ENCODE measurements around the gene C16orf92. TPM values are rescaled to one million over a fixed set of nuclear protein-coding genes. Genes with fewer than 3 reads are reported as not detected.

Gene C16orf92
- polyA plus RNA-seq, 2 donors = not detected

DNA sequence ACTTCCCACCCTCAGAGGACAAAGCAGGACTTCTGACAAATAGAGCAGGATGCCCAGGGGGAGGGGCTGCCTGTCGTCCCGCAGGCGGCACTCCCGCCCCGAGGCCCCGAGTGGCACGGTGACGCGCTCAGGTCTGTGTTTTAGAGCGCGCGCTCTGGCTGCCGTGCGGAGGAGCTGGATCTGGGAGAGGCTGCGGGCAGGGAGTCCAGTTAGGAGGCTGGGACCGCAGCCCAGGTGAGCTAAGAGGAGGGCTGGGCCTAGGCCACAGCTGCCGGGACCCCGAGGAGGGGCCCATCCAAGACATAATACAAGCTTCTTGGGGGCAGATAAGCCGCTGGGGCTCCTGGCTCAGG lies 18.6 kb upstream of the C16orf92 start:
- H3K27ac ChIP-seq (ENCODE audit: low read depth in 2 of 2, low read length in 1 of 2) = no peak overlapping the region
- H3K4me1 ChIP-seq (ENCODE audit: control insufficient read depth in 2 of 2, insufficient read depth in 2 of 2, low read length in 1 of 2) = no peaks in the 10 kb centered on the region
- no peak overlapping the region for H3K4me3 ChIP-seq (ENCODE audit: low read depth in 1 of 2, low read length in 2 of 2)
- no peaks in the 10 kb centered on the region for H3K9me3 ChIP-seq (ENCODE audit: control insufficient read depth in 2 of 2, insufficient read depth in 1 of 2, low read depth in 1 of 2, low read length in 1 of 2)
- H3K36me3 ChIP-seq (ENCODE audit: control insufficient read depth in 2 of 2, insufficient read depth in 2 of 2, low read length in 1 of 2) = peaks cover 0 to 20% of the 10 kb centered on the region in 2 donors
- WGBS, 2 donors = 62 to 67% methylated on average over 19 of the region's 19 CpGs
- H3K27me3 ChIP-seq (ENCODE audit: control insufficient read depth in 1 of 2, insufficient read depth in 2 of 2, low read length in 2 of 2) = no peaks in the 10 kb centered on the region

DNA sequence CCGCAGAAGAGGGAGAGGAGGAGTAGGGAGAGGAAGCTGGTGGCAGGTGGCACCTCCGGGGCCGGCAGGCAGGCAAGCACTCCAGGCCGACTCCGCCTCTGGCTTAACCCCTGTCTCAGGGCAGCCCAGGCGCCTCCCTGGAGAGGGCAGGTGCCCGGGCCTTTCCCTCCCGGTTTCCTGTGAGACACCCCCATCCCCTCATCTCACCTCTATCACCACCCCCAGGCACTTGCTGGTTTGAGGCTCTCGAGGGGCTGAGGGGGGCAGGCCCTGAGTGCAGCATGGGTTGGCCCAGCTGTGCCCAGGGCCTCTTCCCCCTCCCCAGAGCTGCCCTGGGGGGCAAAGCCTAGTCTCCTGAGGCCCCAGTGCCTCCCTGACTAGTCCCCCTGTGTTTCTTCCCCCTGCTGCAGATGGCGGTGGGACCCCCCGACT lies 18.2 kb upstream of the C16orf92 start:
- Histone ChIP-seq H3K36me3 (ENCODE audit: control insufficient read depth in 2 of 2, insufficient read depth in 2 of 2, low read length in 1 of 2) (peaks cover 0 to 20% of the 10 kb centered on the region in 2 donors), H3K4me3 (ENCODE audit: low read depth in 1 of 2, low read length in 2 of 2) (no peak overlapping the region), H3K4me1 (ENCODE audit: control insufficient read depth in 2 of 2, insufficient read depth in 2 of 2, low read length in 1 of 2) (peaks cover 0 to 4% of the 10 kb centered on the region in 2 donors), H3K27ac (ENCODE audit: low read depth in 2 of 2, low read length in 1 of 2) (no peak overlapping the region), H3K9me3 (ENCODE audit: control insufficient read depth in 2 of 2, insufficient read depth in 1 of 2, low read depth in 1 of 2, low read length in 1 of 2) (no peaks in the 10 kb centered on the region), H3K27me3 (ENCODE audit: control insufficient read depth in 1 of 2, insufficient read depth in 2 of 2, low read length in 2 of 2) (no peaks in the 10 kb centered on the region)
- 45 to 54% methylated on average over 7 to 11 of the region's 11 CpGs for WGBS, 2 donors

DNA sequence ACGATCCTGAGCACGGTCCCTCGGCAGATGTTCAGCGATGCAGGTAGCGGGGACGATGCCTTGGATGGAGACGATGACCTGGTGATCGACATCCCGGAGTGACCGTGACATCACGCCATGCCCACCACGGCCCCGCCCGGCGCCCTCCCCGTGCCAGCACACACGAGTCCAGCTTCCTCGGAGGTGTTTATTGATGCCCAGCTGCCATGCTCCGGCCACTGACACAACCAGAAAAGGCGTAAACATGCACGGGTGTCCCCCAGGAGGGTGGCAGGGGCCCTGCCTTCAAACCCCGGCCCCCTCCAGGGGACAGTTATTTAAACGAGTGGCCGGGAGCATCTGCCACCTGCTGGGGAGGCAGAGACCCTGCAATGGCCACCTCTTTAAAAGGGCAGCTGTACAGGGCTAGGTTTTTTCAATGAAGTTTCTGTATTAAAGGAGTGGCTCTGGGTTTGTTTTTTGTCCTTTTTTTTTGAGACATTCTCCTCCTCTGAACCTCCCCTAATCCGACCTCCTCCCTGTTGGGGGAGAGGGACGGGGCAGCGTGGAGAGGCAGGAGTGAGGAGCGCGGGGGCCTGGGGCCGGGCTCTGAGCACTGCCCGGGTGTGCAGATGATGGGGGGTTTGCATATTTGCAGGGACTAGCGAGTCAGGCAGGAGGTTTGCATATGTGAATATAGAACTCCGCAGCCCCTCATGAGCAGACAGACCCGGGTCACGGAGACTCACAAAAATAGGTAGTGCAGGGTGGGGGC lies 17.5 kb upstream of the C16orf92 start:
- peaks cover 0 to 5% of the 10 kb centered on the region in 2 donors for H3K27me3 ChIP-seq (ENCODE audit: control insufficient read depth in 1 of 2, insufficient read depth in 2 of 2, low read length in 2 of 2)
- peaks cover 0 to 16% of the 10 kb centered on the region in 2 donors for H3K36me3 ChIP-seq (ENCODE audit: control insufficient read depth in 2 of 2, insufficient read depth in 2 of 2, low read length in 1 of 2)
- 51 to 54% methylated on average over 34 to 35 of the region's 35 CpGs for WGBS, 2 donors
- no peak overlapping the region for H3K4me3 ChIP-seq (ENCODE audit: low read depth in 1 of 2, low read length in 2 of 2)
- no peaks in the 10 kb centered on the region for H3K9me3 ChIP-seq (ENCODE audit: control insufficient read depth in 2 of 2, insufficient read depth in 1 of 2, low read depth in 1 of 2, low read length in 1 of 2)
- peaks cover 4 to 5% of the 10 kb centered on the region in 2 donors for H3K4me1 ChIP-seq (ENCODE audit: control insufficient read depth in 2 of 2, insufficient read depth in 2 of 2, low read length in 1 of 2)
- H3K27ac ChIP-seq (ENCODE audit: low read depth in 2 of 2, low read length in 1 of 2) = no peak overlapping the region

DNA sequence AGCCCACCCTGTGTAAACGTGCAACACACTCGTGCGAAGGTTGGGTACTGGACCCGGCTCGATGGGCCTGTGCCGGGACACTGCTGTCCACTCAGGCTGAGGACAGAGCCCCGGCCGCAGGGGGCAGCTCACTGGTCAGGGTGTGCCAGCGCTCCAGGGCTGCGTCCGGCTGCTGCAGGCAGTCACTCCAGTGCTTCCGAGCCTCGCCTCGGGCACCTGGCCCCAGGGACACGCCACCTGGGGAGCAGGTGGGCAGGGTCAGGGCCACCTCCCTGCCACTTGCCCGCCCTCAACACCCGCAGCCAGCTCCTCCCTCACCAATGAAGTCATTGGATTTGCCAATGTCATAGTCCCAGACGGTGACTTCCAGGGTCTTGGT lies 16.9 kb upstream of the C16orf92 start:
- 77 to 78% methylated on average over 18 of the region's 18 CpGs for WGBS, 2 donors
- no peaks in the 10 kb centered on the region for H3K9me3 ChIP-seq (ENCODE audit: control insufficient read depth in 2 of 2, insufficient read depth in 1 of 2, low read depth in 1 of 2, low read length in 1 of 2)
- peaks cover 0 to 10% of the 10 kb centered on the region in 2 donors for H3K36me3 ChIP-seq (ENCODE audit: control insufficient read depth in 2 of 2, insufficient read depth in 2 of 2, low read length in 1 of 2)
- peaks cover 6 to 11% of the 10 kb centered on the region in 2 donors for H3K4me1 ChIP-seq (ENCODE audit: control insufficient read depth in 2 of 2, insufficient read depth in 2 of 2, low read length in 1 of 2)
- no peak overlapping the region for H3K27ac ChIP-seq (ENCODE audit: low read depth in 2 of 2, low read length in 1 of 2)
- H3K4me3 ChIP-seq (ENCODE audit: low read depth in 1 of 2, low read length in 2 of 2) = no peak overlapping the region
- H3K27me3 ChIP-seq (ENCODE audit: control insufficient read depth in 1 of 2, insufficient read depth in 2 of 2, low read length in 2 of 2) = peaks cover 0 to 6% of the 10 kb centered on the region in 2 donors

DNA sequence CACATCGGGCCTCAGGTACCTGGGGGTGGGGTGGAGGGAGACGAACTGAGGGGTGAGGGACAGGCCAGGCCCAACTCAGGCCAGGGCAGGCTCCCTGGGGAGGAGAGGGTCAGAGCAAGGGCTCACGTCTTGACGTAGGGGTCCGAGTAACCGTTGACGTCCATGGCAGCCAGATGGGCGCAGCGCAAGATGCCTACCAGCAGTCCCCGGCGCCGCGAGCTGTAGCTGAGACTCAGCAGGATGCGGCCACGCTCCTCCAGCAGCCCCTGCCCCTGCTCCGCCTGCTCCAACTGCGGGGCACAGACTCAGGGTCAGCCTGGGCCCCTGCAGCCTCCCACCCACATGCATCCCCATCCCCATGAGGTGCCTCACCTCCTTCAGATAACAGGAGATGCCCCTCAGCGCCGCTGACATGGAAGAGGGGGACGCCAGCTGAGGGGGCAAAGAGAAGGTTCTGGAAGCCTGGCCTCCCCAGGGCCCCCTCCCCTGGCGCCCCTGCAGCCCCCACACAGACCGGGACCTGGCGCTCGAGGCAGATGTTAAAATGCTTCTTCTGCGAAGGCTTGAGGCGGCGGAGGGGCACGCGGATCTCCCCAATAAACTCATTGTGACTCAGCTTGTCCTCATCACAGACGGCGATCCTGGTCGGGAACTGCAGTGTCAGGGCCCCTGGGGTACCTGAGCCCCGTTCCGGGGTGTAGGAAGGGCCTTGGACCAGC lies 16.2 kb upstream of the C16orf92 start:
- H3K4me1 ChIP-seq (ENCODE audit: control insufficient read depth in 2 of 2, insufficient read depth in 2 of 2, low read length in 1 of 2) = peaks cover 6 to 12% of the 10 kb centered on the region in 2 donors
- 78 to 80% methylated on average over 34 of the region's 34 CpGs for WGBS, 2 donors
- H3K27me3 ChIP-seq (ENCODE audit: control insufficient read depth in 1 of 2, insufficient read depth in 2 of 2, low read length in 2 of 2) = peaks cover 0 to 14% of the 10 kb centered on the region in 2 donors
- no peak overlapping the region for H3K4me3 ChIP-seq (ENCODE audit: low read depth in 1 of 2, low read length in 2 of 2)
- peaks cover 0 to 7% of the 10 kb centered on the region in 2 donors for H3K36me3 ChIP-seq (ENCODE audit: control insufficient read depth in 2 of 2, insufficient read depth in 2 of 2, low read length in 1 of 2)
- H3K27ac ChIP-seq (ENCODE audit: low read depth in 2 of 2, low read length in 1 of 2) = no peak overlapping the region
- H3K9me3 ChIP-seq (ENCODE audit: control insufficient read depth in 2 of 2, insufficient read depth in 1 of 2, low read depth in 1 of 2, low read length in 1 of 2) = no peaks in the 10 kb centered on the region

DNA sequence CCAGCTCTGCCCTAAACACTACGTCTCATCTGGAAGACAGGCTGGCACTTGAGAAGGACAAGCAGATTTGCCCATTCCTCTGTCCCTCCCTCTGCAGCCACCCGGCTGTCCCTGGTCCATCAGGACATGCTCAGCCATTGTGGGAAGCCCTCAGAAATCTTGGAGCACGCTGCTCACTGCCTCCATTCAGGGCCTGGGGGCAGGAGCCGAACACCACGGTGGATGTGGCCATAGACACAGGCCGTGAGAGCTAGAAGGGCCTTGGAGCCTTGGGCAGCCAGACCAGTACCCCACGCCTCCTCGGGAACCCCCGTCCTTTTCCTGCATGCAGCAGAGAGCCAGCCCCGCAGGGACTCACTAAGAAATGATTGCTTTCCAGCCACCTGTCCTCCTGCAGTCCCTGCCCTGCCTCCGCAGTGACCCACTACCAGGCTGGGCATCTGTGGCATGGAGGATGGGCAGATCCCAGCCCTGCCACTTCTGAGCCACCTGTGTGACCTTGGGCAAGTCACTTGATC lies 15.6 kb upstream of the C16orf92 start:
- 62 to 67% methylated on average over 11 of the region's 11 CpGs for WGBS, 2 donors
- Histone ChIP-seq H3K9me3 (ENCODE audit: control insufficient read depth in 2 of 2, insufficient read depth in 1 of 2, low read depth in 1 of 2, low read length in 1 of 2) (no peaks in the 10 kb centered on the region), H3K4me3 (ENCODE audit: low read depth in 1 of 2, low read length in 2 of 2) (no peak overlapping the region), H3K4me1 (ENCODE audit: control insufficient read depth in 2 of 2, insufficient read depth in 2 of 2, low read length in 1 of 2) (peaks cover 6 to 12% of the 10 kb centered on the region in 2 donors), H3K36me3 (ENCODE audit: control insufficient read depth in 2 of 2, insufficient read depth in 2 of 2, low read length in 1 of 2) (peaks cover 0 to 3% of the 10 kb centered on the region in 2 donors), H3K27ac (ENCODE audit: low read depth in 2 of 2, low read length in 1 of 2) (no peak overlapping the region), H3K27me3 (ENCODE audit: control insufficient read depth in 1 of 2, insufficient read depth in 2 of 2, low read length in 2 of 2) (peaks cover 0 to 15% of the 10 kb centered on the region in 2 donors)

DNA sequence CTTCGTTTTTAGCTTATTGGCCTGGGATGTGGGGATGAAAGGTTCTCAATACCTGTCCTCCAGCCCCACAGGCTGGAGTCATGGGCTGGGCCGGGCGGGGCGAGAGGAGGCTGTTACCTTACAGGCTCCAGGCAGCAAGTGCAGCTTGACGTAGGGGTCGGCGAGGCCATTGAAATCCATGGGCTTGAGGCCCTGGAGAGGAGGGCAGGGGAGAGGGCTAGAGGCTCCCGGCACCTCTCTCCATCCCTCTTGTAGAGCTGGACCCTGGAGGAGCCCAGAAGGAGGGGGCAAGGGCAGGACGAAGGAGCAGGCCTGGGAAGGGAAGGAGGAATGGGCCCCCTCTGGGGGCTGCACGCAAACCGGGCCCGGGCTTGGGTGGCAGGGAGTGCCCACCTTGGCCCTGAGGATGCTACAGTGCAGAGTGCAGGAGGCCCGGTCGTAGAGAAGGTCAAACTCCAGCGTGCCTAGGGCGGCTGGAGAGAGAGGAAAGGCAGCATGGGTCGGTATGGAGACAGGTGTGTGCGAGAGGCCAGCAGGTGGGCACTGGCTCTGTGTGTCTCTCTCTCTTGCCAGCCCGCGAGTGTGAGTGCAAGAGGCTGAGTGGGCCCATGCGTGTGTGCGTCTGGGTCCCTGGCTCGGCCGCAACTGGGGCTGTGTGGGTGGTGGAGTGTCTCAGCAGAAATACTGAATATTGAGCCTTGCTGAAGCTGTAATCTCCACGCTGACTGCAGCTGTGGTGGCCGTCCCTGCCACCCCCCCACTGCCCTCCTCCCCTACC lies 13.7 kb upstream of the C16orf92 start:
- Histone ChIP-seq H3K4me3 (ENCODE audit: low read depth in 1 of 2, low read length in 2 of 2) (no peak overlapping the region), H3K27ac (ENCODE audit: low read depth in 2 of 2, low read length in 1 of 2) (no peak overlapping the region), H3K9me3 (ENCODE audit: control insufficient read depth in 2 of 2, insufficient read depth in 1 of 2, low read depth in 1 of 2, low read length in 1 of 2) (no peaks in the 10 kb centered on the region), H3K36me3 (ENCODE audit: control insufficient read depth in 2 of 2, insufficient read depth in 2 of 2, low read length in 1 of 2) (peaks cover 0 to 2% of the 10 kb centered on the region in 2 donors), H3K4me1 (ENCODE audit: control insufficient read depth in 2 of 2, insufficient read depth in 2 of 2, low read length in 1 of 2) (peaks cover 6 to 12% of the 10 kb centered on the region in 2 donors), H3K27me3 (ENCODE audit: control insufficient read depth in 1 of 2, insufficient read depth in 2 of 2, low read length in 2 of 2) (peaks cover 0 to 15% of the 10 kb centered on the region in 2 donors)
- 39 to 45% methylated on average over 22 to 26 of the region's 26 CpGs for WGBS, 2 donors

DNA sequence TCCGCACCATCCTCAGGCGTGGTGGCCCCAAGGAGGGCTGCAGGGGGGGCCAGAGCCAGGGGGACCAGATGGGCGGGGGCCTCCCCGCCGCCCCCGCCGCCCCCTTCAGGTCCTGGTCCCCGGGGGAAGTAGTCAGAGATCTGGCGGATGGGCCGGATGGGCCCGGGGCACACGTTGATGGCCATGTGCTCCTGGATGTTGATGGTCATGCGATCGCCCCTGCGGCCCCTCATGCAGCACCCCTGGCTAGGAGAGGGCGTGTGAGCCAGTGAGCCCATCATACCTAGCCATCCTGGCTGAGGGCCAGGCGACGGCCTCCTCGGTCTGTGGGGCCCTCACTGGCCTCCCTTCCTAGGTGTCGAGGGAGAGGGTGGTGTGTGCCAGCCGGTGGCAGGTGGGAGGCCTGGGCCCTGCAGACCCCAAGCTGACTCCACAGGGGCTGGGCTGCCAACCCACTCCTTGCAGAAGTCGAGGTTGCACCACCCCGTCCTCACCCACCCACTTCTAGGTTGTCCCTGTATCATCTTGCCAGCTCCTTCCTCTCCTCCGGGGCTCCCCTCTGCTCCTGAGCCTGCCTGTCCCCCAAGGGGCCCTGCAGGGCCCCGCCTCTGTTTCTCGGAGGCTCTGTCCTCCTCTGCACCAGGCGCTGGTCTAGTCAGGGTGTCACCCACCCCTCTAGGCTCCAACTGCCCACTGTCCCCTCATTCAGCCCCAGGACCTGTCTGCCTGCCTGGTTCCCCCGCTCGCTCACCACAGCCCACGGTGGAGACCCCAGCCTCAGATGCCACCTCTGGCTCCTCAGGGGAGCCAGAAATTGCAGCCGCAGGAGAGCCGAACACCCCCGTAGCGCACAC lies 12.8 kb upstream of the C16orf92 start:
- 18 to 21% methylated on average over 31 to 34 of the region's 34 CpGs for WGBS, 2 donors
- H3K27me3 ChIP-seq (ENCODE audit: control insufficient read depth in 1 of 2, insufficient read depth in 2 of 2, low read length in 2 of 2) = peaks cover 0 to 15% of the 10 kb centered on the region in 2 donors

More for the DNA sequence above, 12.8 kb upstream of the C16orf92 start:
- H3K9me3 ChIP-seq (ENCODE audit: control insufficient read depth in 2 of 2, insufficient read depth in 1 of 2, low read depth in 1 of 2, low read length in 1 of 2) = no peaks in the 10 kb centered on the region
- H3K36me3 ChIP-seq (ENCODE audit: control insufficient read depth in 2 of 2, insufficient read depth in 2 of 2, low read length in 1 of 2) = peaks cover 0 to 2% of the 10 kb centered on the region in 2 donors
- no peak overlapping the region for H3K27ac ChIP-seq (ENCODE audit: low read depth in 2 of 2, low read length in 1 of 2)
- H3K4me1 ChIP-seq (ENCODE audit: control insufficient read depth in 2 of 2, insufficient read depth in 2 of 2, low read length in 1 of 2) = peaks cover 6 to 12% of the 10 kb centered on the region in 2 donors
- peak overlapping the region in 1 of 2 donors; percentile 36 for H3K4me3 ChIP-seq (ENCODE audit: low read depth in 1 of 2, low read length in 2 of 2)

Measured in esophagus (tissue), 2 donors.